Karpas-422 (cell line): ENCODE data around the gene GPBP1. TPM values are rescaled to one million over a fixed set of nuclear protein-coding genes. Genes with fewer than 3 reads are reported as not detected.
"Not testable (repeated sequence)": the region's sequence is repeated elsewhere in the genome, so short reads cannot be mapped to it uniquely, and the experiment has no call there.

Experiments
- DNase-seq: peaks from one replicate; pipeline ENCODE4 v3.0.0-alpha.2; 2015
- H2AFZ ChIP-seq: fragments of 200-600 bp; sonication (generic); 2 replicates; pipeline ENCODE4 v1.6.1; 2014; ENCODE audit warnings: antibody characterized with exemption, low read length, mixed read lengths
- H3K27ac ChIP-seq: fragments of 200-600 bp; sonication (generic); 2 replicates; pipeline ENCODE4 v1.5.1; 2014; ENCODE audit warnings: mild to moderate bottlenecking, low read length, moderate library complexity
- H3K27me3 ChIP-seq: fragments of 200-600 bp; sonication (generic); 2 replicates; pipeline ENCODE4 v1.6.1; 2014; ENCODE audit warnings: low read length, mixed read lengths
- H3K36me3 ChIP-seq: fragments of 200-600 bp; sonication (generic); 2 replicates; pipeline ENCODE4 v1.6.1; 2014; ENCODE audit warnings: low read length, mixed read lengths; ENCODE audit not compliant: insufficient read depth
- H3K4me1 ChIP-seq: fragments of 200-600 bp; sonication (generic); 2 replicates; pipeline ENCODE4 v1.6.1; 2014; ENCODE audit warnings: mild to moderate bottlenecking, low read length, mixed read lengths
- H3K4me2 ChIP-seq: fragments of 200-600 bp; sonication (generic); 2 replicates; pipeline ENCODE4 v1.6.1; 2014; ENCODE audit warnings: low read length, low read depth, mild to moderate bottlenecking; ENCODE audit not compliant: poor library complexity, severe bottlenecking
- H3K4me3 ChIP-seq: fragments of 200-600 bp; sonication (generic); 2 replicates; pipeline ENCODE4 v1.5.1; 2014; ENCODE audit warnings: mild to moderate bottlenecking, antibody characterized with exemption, low read length, mixed read lengths
- H3K79me2 ChIP-seq: fragments of 200-600 bp; sonication (generic); 2 replicates; pipeline ENCODE4 v1.6.1; 2014; ENCODE audit warnings: mild to moderate bottlenecking, low read length, mixed read lengths
- H3K9ac ChIP-seq: fragments of 200-600 bp; sonication (generic); 2 replicates; pipeline ENCODE4 v1.6.0; 2014; ENCODE audit warnings: low read length
- H3K9me2 ChIP-seq: fragments of 200-600 bp; sonication (generic), shearing (Covaris generic); replicated peaks from 2 replicates; pipeline ENCODE4 v1.6.0; 2014; ENCODE audit warnings: mild to moderate bottlenecking, low read length, moderate library complexity; ENCODE audit not compliant: insufficient read depth
- H3K9me3 ChIP-seq: fragments of 300-700, 200-600 bp; sonication (generic); 2 replicates; pipeline ENCODE4 v1.6.1; 2014; ENCODE audit warnings: low read length, mixed read lengths
- H4K20me1 ChIP-seq: fragments of 200-600 bp; sonication (generic); 2 replicates; pipeline ENCODE4 v1.6.1; 2014; ENCODE audit warnings: mild to moderate bottlenecking, antibody characterized with exemption, low read length, low read depth; ENCODE audit not compliant: insufficient read depth
- total RNA-seq: library from RNA; depleted of rRNA; stranded (reverse); fragments of >200 nt; shearing (Covaris generic); gene quantifications from 2 replicates; pipeline ENCODE4 v1.2.3, GENCODE V29; 2014; ENCODE audit warnings: low replicate concordance

The GPBP1 gene
- total RNA-seq, 1 experiment from 2014 or later = 69.0 TPM

DNA sequence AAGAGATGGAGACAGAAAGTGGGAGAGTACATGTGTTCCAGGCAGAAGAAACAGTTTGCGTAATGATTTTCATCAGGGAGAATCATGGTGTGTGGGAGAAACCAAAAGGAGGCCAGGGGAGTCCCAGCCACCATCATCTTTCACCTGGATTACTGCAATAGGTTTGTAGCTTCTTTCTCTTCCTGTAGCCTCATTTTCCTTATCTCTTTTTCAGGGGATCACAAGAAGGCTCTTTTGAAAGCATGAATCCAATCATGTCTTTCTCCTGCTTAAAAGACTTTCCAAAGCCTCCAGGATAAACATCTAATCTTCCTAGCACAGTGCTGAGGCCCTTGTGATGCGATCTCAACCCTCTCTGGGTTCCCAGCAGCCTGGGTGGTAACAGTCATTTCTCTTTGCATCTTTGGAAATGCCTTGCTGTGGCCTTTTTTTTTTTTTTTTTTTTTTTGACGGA lies 10.3 kb upstream of the GPBP1 start:
- Histone ChIP-seq H2AFZ (no peak overlapping the region), H3K9me2 (no peaks in the 10 kb centered on the region), H3K9me3 (no peaks in the 10 kb centered on the region), H3K79me2 (no peaks in the 10 kb centered on the region), H3K4me1 (no peaks in the 10 kb centered on the region), H3K4me2 (no peak overlapping the region), H3K9ac (no peak overlapping the region), H3K4me3 (no peak overlapping the region), H4K20me1 (no peaks in the 10 kb centered on the region), H3K27ac (no peak overlapping the region), H3K36me3 (no peaks in the 10 kb centered on the region), H3K27me3 (no peaks in the 10 kb centered on the region)
- no peak for DNase-seq

DNA sequence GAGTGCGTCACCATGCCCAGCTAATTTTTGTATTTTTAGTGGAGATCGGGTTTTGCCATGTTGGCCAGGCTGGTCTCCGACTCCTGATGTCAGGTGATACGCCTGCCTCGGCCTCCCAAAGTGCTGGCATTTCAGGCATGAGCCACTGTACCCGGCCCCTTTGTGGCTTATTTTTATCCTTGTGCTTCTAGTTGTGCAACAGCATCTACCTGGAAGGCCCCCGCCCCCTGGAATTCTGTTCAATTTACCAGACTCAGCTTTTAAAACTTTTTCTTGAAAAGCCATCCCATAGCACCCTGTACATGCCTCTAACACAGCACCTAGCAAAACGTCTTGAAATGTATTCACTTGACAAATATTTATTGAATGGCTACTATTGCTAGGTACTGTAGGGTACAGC lies 9.7 kb upstream of the GPBP1 start:
- H2AFZ ChIP-seq = no peak overlapping the region
- H3K9me2 ChIP-seq = no peaks in the 10 kb centered on the region
- no peaks in the 10 kb centered on the region for H3K79me2 ChIP-seq
- no peak overlapping the region for H3K4me3 ChIP-seq
- H3K9ac ChIP-seq = no peak overlapping the region
- no peaks in the 10 kb centered on the region for H3K9me3 ChIP-seq
- no peaks in the 10 kb centered on the region for H3K27me3 ChIP-seq
- no peak for DNase-seq
- no peaks in the 10 kb centered on the region for H3K36me3 ChIP-seq
- H3K27ac ChIP-seq = no peak overlapping the region
- H3K4me1 ChIP-seq = no peaks in the 10 kb centered on the region
- H4K20me1 ChIP-seq = no peaks in the 10 kb centered on the region
- H3K4me2 ChIP-seq = no peak overlapping the region

DNA sequence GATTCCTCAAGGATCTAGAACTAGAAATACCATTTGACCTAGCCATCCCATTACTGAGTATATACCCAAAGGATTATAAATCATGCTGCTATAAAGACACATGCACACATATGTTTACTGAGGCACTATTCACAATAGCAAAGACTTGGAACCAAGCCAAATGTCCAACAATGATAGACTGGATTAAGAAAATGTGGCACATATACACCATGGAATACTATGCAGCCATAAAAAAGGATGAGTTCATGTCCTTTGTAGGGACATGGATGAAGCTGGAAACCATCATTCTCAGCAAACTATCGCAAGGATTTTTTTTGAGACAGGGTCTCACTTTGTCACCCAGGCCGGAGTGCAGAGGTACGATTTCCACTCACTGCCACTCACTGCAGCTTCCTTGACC lies 8.7 kb upstream of the GPBP1 start:
- not testable (repeated sequence) for H3K9me2 ChIP-seq, H3K27ac ChIP-seq, H3K4me3 ChIP-seq, DNase-seq, H3K27me3 ChIP-seq, H2AFZ ChIP-seq, H3K9ac ChIP-seq, H3K4me1 ChIP-seq, H4K20me1 ChIP-seq, H3K36me3 ChIP-seq, H3K4me2 ChIP-seq, H3K79me2 ChIP-seq, H3K9me3 ChIP-seq

DNA sequence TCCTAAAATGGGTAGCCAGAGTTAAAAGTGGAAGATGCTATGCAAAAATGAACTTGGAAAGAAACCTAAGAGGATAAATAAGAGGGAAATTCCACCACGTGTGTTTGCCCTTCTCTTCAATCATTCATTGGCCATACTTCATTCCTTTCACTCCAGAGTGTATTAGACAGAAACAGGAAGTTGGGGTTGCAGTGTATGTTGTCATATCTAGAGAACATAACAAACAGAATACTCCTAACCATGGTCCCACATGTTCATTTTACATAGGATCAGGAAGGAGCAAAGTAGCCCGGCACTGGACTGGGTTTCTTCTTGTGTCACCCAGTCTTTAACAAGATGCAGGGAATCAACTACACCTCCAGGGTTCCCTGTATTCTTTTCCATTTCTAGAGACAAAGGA lies 7.6 kb upstream of the GPBP1 start:
- no peak for DNase-seq
- H3K36me3 ChIP-seq = no peaks in the 10 kb centered on the region
- no peaks in the 10 kb centered on the region for H3K79me2 ChIP-seq
- H4K20me1 ChIP-seq = no peaks in the 10 kb centered on the region
- H3K9me3 ChIP-seq = no peaks in the 10 kb centered on the region
- H3K4me2 ChIP-seq = no peak overlapping the region
- no peaks in the 10 kb centered on the region for H3K27me3 ChIP-seq
- H2AFZ ChIP-seq = no peak overlapping the region
- H3K27ac ChIP-seq = no peak overlapping the region
- no peaks in the 10 kb centered on the region for H3K9me2 ChIP-seq
- no peak overlapping the region for H3K9ac ChIP-seq
- H3K4me3 ChIP-seq = no peak overlapping the region
- H3K4me1 ChIP-seq = no peaks in the 10 kb centered on the region

DNA sequence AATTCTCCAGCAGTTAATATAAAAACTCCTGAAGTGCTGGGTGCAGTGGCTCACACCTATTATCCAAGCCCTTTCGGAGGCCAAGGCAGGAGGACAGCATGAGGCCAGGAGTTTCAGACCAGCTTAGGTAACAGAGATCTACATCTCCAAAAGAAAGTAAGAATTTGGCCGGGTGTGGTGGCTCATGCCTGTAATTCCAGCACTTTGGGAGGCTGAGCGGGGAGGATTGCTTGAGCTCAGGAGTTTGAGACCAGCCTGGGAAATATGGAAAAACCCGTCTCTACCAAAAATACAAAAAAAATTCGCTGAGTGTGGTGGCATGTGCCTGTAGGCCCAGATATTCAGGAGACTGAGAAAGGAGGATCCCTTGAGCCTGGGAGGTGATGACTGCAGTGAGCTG lies 6.7 kb upstream of the GPBP1 start:
- Histone ChIP-seq H3K9ac (no peak overlapping the region), H2AFZ (no peak overlapping the region), H3K9me2 (no peaks in the 10 kb centered on the region), H3K4me2 (no peak overlapping the region), H4K20me1 (no peaks in the 10 kb centered on the region), H3K4me3 (no peak overlapping the region), H3K9me3 (no peaks in the 10 kb centered on the region), H3K36me3 (no peaks in the 10 kb centered on the region), H3K79me2 (no peaks in the 10 kb centered on the region), H3K27ac (no peak overlapping the region), H3K27me3 (no peaks in the 10 kb centered on the region), H3K4me1 (peaks cover 6% of the 10 kb centered on the region)
- DNase-seq = no peak

DNA sequence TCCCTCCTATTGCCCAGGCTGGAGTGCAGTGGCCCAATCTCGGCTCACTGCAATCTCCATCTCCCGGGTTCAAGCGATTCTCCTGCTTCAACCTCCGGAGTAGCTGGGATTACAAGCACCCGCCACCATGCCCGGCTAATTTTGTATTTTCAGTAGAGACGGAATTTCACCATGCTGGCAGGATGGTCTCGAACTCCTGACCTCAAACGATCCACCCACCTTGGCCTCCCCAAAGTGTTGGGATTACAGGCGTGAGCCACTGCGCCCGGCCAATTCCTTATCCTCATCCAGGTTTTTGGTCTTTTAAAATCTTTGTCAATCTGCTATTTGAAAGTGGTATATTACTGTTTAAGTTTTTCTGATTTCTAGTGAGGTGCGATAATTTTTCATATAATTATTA lies 3.7 kb upstream of the GPBP1 start:
- H3K27me3 ChIP-seq, H3K4me2 ChIP-seq, H3K27ac ChIP-seq, H3K9ac ChIP-seq, DNase-seq, H3K9me3 ChIP-seq, H3K4me3 ChIP-seq, H3K4me1 ChIP-seq, H4K20me1 ChIP-seq, H3K36me3 ChIP-seq, H2AFZ ChIP-seq, H3K9me2 ChIP-seq: not testable (repeated sequence)
- peaks cover 14% of the 10 kb centered on the region for H3K79me2 ChIP-seq

DNA sequence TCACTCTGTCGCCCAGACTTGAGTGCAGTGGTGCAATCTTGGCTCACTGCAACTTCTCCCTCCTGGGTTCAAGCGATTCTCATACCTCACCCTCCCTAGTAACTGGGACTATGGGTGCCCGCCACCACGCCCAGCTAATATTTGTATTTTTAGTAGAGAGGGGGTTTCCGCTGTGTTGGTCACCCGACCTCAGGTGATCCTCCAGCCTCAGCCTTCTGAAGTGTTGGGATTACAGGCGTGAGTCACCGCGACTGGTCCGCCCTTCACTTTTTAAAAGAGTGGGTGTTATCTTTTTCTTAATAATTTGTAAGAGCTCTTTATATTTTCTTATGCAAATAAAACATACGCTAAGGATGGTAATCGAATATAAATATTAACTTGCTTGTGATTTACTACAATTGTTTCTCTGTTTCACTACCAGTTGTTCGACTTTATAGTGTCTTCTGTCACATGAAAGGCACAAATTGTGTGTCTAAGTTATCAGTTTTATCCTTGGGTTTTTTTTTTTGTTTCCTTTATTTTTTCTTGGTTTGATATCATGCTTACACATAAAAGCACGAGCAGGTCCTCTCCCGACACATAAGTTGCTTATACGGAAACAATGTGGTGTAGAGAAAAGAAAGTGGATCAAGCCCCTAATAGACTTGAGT lies 1.9 kb upstream of the GPBP1 start:
- Histone ChIP-seq H3K4me1 (peaks cover 25% of the 10 kb centered on the region), H3K4me2 (peak overlapping the region; percentile 75), H3K27me3 (no peaks in the 10 kb centered on the region), H3K27ac (peak overlapping the region; percentile 90), H3K9me2 (no peaks in the 10 kb centered on the region), H4K20me1 (peaks cover 20% of the 10 kb centered on the region), H3K4me3 (peak overlapping the region; percentile 98), H3K9me3 (no peaks in the 10 kb centered on the region), H3K79me2 (peaks cover 32% of the 10 kb centered on the region), H3K9ac (peak overlapping the region; percentile 99), H3K36me3 (peaks cover 10% of the 10 kb centered on the region), H2AFZ (peak overlapping the region; percentile 92)
- peak; percentile 50 for DNase-seq

DNA sequence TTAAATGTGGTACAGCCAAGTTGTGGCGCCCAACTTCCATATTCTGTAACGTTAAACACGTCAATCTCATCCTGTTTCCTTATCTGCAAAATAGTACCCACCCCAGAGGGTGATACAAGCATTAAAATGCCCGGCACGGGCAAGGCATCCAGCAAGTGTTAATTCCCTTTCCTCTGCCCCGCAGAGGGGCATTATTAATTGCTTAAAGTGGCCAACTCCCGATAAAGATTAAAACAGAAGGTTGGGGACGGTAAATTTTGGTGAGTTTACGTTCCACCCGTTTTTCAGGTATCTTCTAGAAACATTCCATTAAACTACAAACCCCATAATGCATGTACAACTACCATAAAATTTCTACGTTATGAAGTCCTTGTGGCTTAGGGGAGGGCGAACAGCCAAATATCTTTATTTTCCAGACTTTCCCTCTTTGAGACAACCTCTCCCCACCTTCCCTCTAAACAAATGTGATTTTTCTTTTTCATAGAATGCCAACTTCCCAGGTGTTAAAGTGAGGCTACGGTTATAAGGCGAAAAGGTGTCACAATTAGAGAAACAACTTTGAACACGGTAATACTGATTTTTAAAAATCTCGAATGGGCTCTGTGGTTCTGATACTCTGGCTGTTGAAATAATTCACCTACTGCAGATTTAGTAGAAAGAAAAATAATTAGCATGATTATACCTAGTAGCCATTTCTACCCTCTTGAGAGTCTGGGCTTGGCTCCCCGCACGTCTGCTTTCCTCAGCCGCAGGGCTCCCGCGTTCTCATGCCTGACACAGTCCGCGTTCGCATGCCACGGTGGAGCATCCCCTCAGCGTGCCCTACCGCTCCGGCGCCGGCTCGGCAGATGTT lies 1.2 kb upstream of the GPBP1 start:
- Histone ChIP-seq H2AFZ (peak overlapping the region; percentile 92), H3K9me3 (no peaks in the 10 kb centered on the region), H3K4me1 (peaks cover 32% of the 10 kb centered on the region), H3K79me2 (peaks cover 39% of the 10 kb centered on the region), H3K4me3 (peak overlapping the region; percentile 98), H3K36me3 (peaks cover 16% of the 10 kb centered on the region), H3K27me3 (no peaks in the 10 kb centered on the region), H3K4me2 (peak overlapping the region; percentile 75), H3K9me2 (no peaks in the 10 kb centered on the region), H3K9ac (peak overlapping the region; percentile 99), H3K27ac (peak overlapping the region; percentile 90), H4K20me1 (peaks cover 27% of the 10 kb centered on the region)
- peak; percentile 66 for DNase-seq
